Stomach (tissue), 9 donors: ENCODE results near the gene MRPS6. TPM values are rescaled to one million over a fixed set of nuclear protein-coding genes. Genes with fewer than 3 reads are reported as not detected.
A peak's percentile ranks its signal among the peaks of the same experiment; 100 is the strongest.

Source experiments
- DNase-seq, 2 donors: peaks; one replicate each; pipeline versions ENCODE4 v3.0.0 to v3.0.0-alpha.2; 2013 to 2019
- H3K27ac ChIP-seq, 5 donors: fragments of 200-600 bp in 4 of 5; sonication (generic) in 4 of 5; one replicate each; pipeline ENCODE4 v1.5.1; 2013 to 2019; ENCODE audit warnings: mild to moderate bottlenecking in 1 of 5, moderate library complexity in 1 of 5
- H3K27me3 ChIP-seq, 3 donors: fragments of 200-600 bp; sonication (generic); one replicate each; pipeline ENCODE4 v1.5.1; 2017 to 2019; ENCODE audit warnings: mixed run types in 1 of 3
- H3K36me3 ChIP-seq, 4 donors: fragments of 200-600 bp; sonication (generic); 1 replicate in 3 of 4; 2 replicates in 1 of 4; pipeline ENCODE4 v1.5.1; 2016 to 2019
- H3K4me1 ChIP-seq, 4 donors: fragments of 200-600 bp; sonication (generic); one replicate each; pipeline ENCODE4 v1.5.1; 2016 to 2019
- H3K4me3 ChIP-seq, 4 donors: fragments of 200-600 bp; sonication (generic) in 3 of 4; one replicate each; pipeline ENCODE4 v1.5.1; 2016 to 2019; ENCODE audit warnings: mild to moderate bottlenecking in 1 of 4
- H3K9me3 ChIP-seq, 4 donors: fragments of 200-600 bp; sonication (generic); one replicate each; pipeline ENCODE4 v1.5.1; 2016 to 2019
- CTCF ChIP-seq, 7 experiments: fragments of 450-650 bp in 4 of 7; fragments of 200-600 bp in 3 of 7; sonication (generic) in 3 of 7; IDR thresholded peaks; one replicate each; pipeline ENCODE4 v1.5.1; 2016 to 2019; ENCODE audit warnings: antibody characterized with exemption in 7 of 7, control low read depth in 2 of 7, mild to moderate bottlenecking in 1 of 7
- EP300 ChIP-seq: sonication (generic); formaldehyde crosslinking; IDR thresholded peaks from one replicate; pipeline ENCODE4 v1.6.1; 2017; ENCODE audit warnings: antibody characterized with exemption
- POLR2A ChIP-seq, 4 donors: fragments of 450-650 bp; IDR thresholded peaks; one replicate each; pipeline ENCODE4 v1.6.1; 2016; ENCODE audit warnings: antibody characterized with exemption in 4 of 4, control low read depth in 2 of 4, mild to moderate bottlenecking in 1 of 4, moderate library complexity in 1 of 4
- POLR2AphosphoS5 ChIP-seq, 3 donors: sonication (generic); formaldehyde crosslinking; IDR thresholded peaks; one replicate each; pipeline ENCODE4 v1.6.1; 2016; ENCODE audit warnings: antibody characterized with exemption in 3 of 3
- WGBS, 5 donors: extraction: QIAGEN DNeasy Blood & Tissue Kit in 3 of 5; methylation state at CpG; one replicate each; pipeline versions ENCODE4 v1.1.5 to v1.1.7; 2013 to 2018; 5-methylcytosine and 5-hydroxymethylcytosine counted together
- intact Hi-C: fragments of 100-400 bp; cut with DNase I; formaldehyde crosslinking; loops from one replicate; pipeline ENCODE4 v1.15.1; 2023; ENCODE audit warnings: low total_unique reads
- polyA plus RNA-seq, 3 donors: library from polyadenylated mRNA; stranded (reverse); fragments of 200-250 nt; gene quantifications; one replicate each; pipeline ENCODE4 v1.2.3, GENCODE V29; 2013
- total RNA-seq, 5 donors: library from RNA; depleted of rRNA; stranded (reverse); fragments of >200 nt; gene quantifications; one replicate each; pipeline versions ENCODE4 v1.1.0 to v1.2.3, GENCODE V29; 2014 to 2016
- donor health status: healthy with polysubstance abuse.
- donor health status: Bipolar disorder and iron deficiency.
- donor health status: healthy.

MRPS6 gene
- total and polyA plus RNA-seq, 8 donors: 21.3 to 219 (median 51.3) TPM

DNA sequence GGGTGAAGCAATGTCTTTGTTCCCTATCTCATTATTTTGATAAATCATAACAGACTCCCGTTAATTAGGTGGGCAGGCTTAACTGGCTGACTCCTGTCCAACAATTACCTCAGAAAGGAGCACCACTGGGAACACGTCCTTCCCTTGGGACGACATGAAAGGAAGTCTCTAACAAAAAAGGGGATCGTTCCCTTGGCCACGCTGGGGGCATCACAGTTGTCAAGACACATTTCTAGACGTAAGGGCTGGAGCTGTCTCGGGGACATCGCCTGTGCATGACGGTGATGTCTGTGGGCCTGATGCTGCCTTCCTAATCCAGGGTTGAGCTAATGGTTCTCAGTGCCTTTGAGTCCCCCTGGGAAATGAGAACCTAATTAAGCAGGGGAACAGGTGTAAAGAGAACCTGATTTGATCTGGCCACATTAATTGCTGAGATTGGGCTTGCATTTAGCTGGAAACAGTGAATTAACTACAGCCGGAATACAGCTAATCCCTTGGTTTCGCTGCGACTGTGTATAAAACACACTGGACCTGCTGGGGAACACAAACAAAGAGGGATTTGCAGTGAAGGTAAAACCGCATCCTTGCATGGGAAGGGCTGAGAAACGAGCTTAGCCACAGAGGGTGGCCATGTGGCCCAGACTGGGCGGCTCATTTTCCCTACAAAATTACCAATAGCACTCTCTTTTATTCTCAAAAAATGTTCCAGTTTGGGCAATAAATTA lies 111.8 kb downstream of the MRPS6 start:
- DNase-seq: no peak
- Histone ChIP-seq H3K36me3 (no peaks in the 10 kb centered on the region), H3K9me3 (no peaks in the 10 kb centered on the region), H3K27me3 (no peaks in the 10 kb centered on the region), H3K4me1 (peaks cover 0 to 26% (median 13%) of the 10 kb centered on the region in 4 donors), H3K27ac (no peak overlapping the region), H3K4me3 (no peak overlapping the region)
- intact Hi-C loops: loop anchor here (10.0 kb wide), 1 partner anchor 100 kb away; no protein-coding TSS in a partner anchor
- WGBS, 5 donors: 89 to 94% (median 92%) methylated on average over 15 of the region's 15 CpGs
- TF ChIP-seq POLR2A (IDR thresholded peaks at IDR 0.05) (no peak), POLR2AphosphoS5 (IDR thresholded peaks at IDR 0.05) (no peak), CTCF (IDR thresholded peaks at IDR 0.05) (no peak), EP300 (no peak)

DNA sequence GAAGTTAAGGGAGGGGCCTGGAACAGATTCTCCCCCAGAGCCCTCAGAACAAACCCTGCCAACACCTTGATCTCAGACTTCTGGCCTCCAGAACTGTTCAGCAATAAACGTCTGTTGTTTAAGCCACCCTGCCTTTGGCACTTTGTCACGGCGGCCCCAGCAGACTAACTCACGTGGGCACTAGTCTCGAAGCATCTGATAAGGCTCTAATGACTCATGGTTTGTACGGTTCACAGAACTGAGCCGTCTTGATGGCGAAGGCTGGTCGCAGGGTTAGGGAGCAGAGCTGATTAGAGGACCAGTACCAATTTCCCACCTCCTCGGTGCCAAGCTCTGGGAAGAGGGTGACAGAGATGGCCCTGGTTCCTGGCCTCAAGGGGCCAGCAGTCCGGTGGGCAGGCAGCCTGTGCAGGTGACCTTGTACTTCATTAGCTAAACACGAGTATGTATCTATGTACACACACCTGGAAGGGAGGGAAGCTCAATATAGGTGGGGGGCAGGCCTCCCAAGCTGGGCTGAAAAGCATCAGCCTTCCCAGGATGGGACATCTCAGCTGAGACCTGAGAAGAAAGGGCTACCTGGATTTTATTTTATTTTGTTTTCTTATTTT lies 112.8 kb downstream of the MRPS6 start:
- 24 to 62% (median 44%) methylated on average over 12 of the region's 12 CpGs for WGBS, 5 donors
- Histone ChIP-seq H3K36me3 (no peaks in the 10 kb centered on the region), H3K9me3 (no peaks in the 10 kb centered on the region), H3K4me1 (peaks cover 0 to 22% (median 10%) of the 10 kb centered on the region in 4 donors), H3K27me3 (no peaks in the 10 kb centered on the region), H3K4me3 (no peak overlapping the region), H3K27ac (peak overlapping the region in 1 of 5 donors; percentile 40)
- TF ChIP-seq POLR2A (IDR thresholded peaks at IDR 0.05): no peak
- peak in 1 of 3 donors; percentile 71 for TF ChIP-seq POLR2AphosphoS5 (IDR thresholded peaks at IDR 0.05)
- DNase-seq: peak; percentile 71 to 81
- intact Hi-C loops: loop anchor here (10.0 kb wide), 1 partner anchor 101 kb away; no protein-coding TSS in a partner anchor

DNA sequence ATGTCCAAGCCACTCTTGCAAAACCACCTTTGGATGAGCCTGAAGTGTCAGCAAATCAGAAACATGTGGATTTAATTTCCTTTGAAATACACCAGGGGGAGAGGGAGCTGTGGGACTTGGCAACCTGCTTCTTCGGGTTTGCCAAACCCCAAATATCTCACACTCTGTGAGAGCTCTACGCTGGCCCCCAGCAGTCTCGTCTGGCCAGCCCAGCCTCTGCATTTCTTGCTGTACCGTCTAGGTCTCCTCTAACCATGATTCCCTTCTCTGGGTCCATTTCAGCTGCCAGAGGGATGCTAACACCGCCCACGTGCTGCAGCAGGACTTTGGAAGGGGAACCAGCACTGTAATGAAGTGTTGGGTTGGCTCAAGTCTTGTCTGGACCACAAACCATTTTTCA lies 114.6 kb downstream of the MRPS6 start:
- WGBS, 5 donors: 85 to 93% (median 91%) methylated on average over 6 of the region's 6 CpGs
- H3K36me3 ChIP-seq: no peaks in the 10 kb centered on the region
- no peak overlapping the region for H3K27ac ChIP-seq
- no peak for DNase-seq
- intact Hi-C loops: loop anchor here (10.0 kb wide), 1 partner anchor 103 kb away; no protein-coding TSS in a partner anchor
- H3K4me3 ChIP-seq: no peak overlapping the region
- no peak for TF ChIP-seq EP300
- TF ChIP-seq POLR2A (IDR thresholded peaks at IDR 0.05): no peak
- TF ChIP-seq POLR2AphosphoS5 (IDR thresholded peaks at IDR 0.05): no peak
- no peak for TF ChIP-seq CTCF (IDR thresholded peaks at IDR 0.05)
- H3K9me3 ChIP-seq: no peaks in the 10 kb centered on the region
- H3K27me3 ChIP-seq: no peaks in the 10 kb centered on the region
- H3K4me1 ChIP-seq: peaks cover 0 to 19% (median 10%) of the 10 kb centered on the region in 4 donors

GRCh38 chr21:34189506-34189905 lies 116.1 kb downstream of the MRPS6 start:
- Histone ChIP-seq H3K4me1 (peaks cover 0 to 13% (median 6%) of the 10 kb centered on the region in 4 donors), H3K27me3 (no peaks in the 10 kb centered on the region), H3K4me3 (no peak overlapping the region), H3K27ac (no peak overlapping the region), H3K36me3 (no peaks in the 10 kb centered on the region), H3K9me3 (no peaks in the 10 kb centered on the region)
- no peak for TF ChIP-seq POLR2AphosphoS5 (IDR thresholded peaks at IDR 0.05)
- TF ChIP-seq EP300: no peak
- no peak for TF ChIP-seq CTCF (IDR thresholded peaks at IDR 0.05)
- no peak for TF ChIP-seq POLR2A (IDR thresholded peaks at IDR 0.05)
- DNase-seq: no peak
- intact Hi-C loops: loop anchor here (10.0 kb wide), 1 partner anchor 105 kb away; no protein-coding TSS in a partner anchor
- WGBS, 5 donors: 66 to 89% (median 77%) methylated on average over 3 of the region's 3 CpGs
